Activated CD4-positive, CD25-positive, alpha-beta regulatory T cell treated with anti-CD3 and anti-CD28 coated beads, Interleukin-2, amount 50 U/mL, for 24 hours (primary cell): ENCODE results near the gene GK2.

Experiments
- ATAC-seq, 2 donors: fragments of 150-1000 bp; cut with Tn5 transposase; one replicate each; pipeline ENCODE4 v1.10.0; 2021; ENCODE audit warnings: mild to moderate bottlenecking in 1 of 2, moderate library complexity in 1 of 2

The GK2 gene

DNA sequence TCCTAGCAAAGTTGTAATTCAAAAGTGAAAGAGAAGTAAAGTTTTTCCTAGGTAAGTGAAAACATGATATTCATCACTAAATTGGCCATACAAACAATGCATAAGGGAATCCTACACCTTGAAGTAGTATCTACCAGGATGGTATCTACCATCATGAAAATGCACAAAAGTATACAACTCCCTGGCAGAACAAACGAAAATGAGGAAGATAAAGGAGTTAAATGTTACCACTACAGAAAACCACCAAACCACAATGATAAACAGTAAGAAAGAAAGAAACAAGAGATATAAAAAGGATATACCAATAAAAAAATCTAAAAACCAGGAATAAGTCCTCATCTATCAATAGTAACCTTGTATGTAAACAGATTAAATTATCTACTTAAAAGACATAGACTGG, 26.9 kb downstream of the GK2 start:
- ATAC-seq: no peak

GRCh38 chr4:79370026-79370425, 38.0 kb downstream of the GK2 start:
- no peak for ATAC-seq

DNA sequence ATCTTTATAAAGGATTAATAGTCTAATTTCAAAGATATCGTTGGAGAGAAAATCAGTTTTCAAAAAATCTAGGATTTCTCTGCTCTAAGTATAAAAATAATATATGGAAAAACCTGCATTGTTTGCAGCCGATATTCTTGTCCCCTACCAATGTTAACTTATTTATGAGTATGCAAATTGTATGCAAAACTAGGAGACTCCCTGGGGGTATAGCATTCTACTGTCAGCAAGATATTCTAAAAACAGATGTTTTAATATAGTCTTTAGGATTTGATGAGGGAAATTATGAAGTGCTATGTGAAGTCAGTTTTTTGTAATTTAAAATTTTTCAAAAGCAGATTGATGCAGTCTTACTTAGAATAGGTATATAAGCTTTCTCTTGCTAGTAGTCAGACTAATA, 40.9 kb downstream of the GK2 start:
- no peak for ATAC-seq

DNA sequence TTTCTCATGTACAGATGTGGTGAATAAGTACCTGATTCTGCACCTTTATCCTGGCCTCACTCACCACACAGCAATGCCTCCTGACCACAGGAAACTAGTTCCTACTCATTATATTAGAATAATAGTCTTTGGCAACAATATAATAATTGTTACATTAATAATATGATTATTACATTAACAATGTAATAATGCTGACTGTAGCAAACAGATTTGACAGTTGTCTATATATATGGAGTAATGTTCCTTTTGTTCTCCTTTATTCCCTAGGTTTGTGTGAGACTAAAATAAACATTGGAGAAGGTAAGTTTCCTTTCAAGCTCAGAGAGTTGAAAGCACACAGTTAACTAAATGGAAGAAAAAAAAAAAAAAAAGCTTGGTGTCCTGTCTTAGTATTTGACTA, 41.6 kb downstream of the GK2 start:
- ATAC-seq: no peak

DNA sequence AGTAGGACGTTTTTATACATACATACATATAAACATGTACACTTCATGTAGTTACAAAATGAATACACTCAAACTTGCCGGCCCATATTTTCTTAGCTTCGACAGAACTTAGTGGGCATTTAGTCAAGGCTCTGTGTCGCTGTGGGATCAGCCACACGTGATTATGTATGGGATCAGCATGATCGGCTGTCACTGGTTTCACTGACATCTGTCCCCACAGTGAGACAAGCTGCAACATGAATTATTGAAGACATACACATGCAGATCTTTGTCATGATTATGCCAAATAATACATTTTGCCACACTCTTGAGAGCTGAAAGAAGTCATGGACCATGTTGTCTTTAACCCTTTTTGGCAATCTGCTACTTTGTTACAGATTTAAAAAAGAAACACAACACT, 44.0 kb downstream of the GK2 start:
- no peak for ATAC-seq

DNA sequence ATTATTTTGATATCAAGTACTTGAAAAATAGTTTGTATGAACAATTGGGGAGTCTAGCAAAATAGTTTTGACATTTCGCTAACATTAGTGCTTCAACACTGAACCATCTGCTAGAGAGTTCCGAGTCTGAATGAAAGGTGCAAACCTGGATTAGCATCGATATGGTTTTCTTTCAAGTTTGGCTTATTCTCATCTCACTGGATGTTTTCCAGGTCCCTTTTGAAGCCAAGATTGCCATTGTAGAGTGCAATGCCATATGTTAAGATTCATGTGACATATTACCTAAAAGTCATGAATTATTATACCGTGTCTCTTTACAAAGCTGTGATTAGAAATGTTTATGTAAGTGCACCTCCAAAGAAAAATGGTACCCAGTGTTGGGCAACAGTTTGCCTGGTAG, 45.4 kb downstream of the GK2 start:
- ATAC-seq: no peak

- no peak for ATAC-seq
Observed at GRCh38 chr4:79360006-79360405, 48.0 kb downstream of the GK2 start.

DNA sequence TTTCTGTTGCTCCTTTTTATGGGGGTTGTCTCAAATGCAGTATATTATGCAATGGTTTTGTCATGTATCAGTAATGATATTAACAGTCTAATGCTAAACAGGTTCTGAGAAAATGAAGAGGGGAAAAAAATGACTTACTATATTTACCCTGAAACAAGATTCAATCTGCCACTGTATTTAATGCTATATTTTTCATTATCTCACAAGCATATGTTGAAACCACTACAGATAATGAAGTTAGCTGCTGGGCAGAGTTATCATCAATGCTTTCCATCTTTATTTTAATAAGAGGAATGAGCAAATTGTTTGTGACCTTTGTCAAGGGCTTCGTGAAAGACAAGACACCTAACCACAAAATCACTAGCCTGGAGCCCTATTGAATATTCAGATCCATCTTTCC, 49.6 kb downstream of the GK2 start:
- no peak for ATAC-seq

GRCh38 chr4:79357365-79357764, 50.7 kb downstream of the GK2 start:
- ATAC-seq: no peak
